ENCODE measurements around the gene HS3ST4. TPM values are rescaled to one million over a fixed set of nuclear protein-coding genes. Genes with fewer than 3 reads are reported as not detected.
"Not testable (repeated sequence)": the region's sequence is repeated elsewhere in the genome, so short reads cannot be mapped to it uniquely, and the experiment has no call there.

The HS3ST4 gene
- total RNA-seq, 1 experiment from 2014 or later: not detected

GRCh38 chr16:26026709-26027450 is 335.1 kb downstream of the HS3ST4 start:
- ChIA-PET POLR2A (no interaction called here), CTCF (no interaction called here)
- no peaks in the 10 kb centered on the region for H3K27me3 ChIP-seq (ENCODE audit: control insufficient read depth, insufficient read depth, low read length)
- H3K4me3 ChIP-seq (ENCODE audit: low read depth in 2 of 2, low read length in 2 of 2): no peak overlapping the region
- DNase-seq (ENCODE audit: low read depth, low spot score): no peak
- BruUV-seq (replicated peaks): no TSS peak
- no peak overlapping the region for H3K27ac ChIP-seq (ENCODE audit: low read length)
- no peaks in the 10 kb centered on the region for H3K36me3 ChIP-seq (ENCODE audit: control insufficient read depth, insufficient read depth, low read length)
- TF ChIP-seq POLR2AphosphoS5 (IDR thresholded peaks at IDR 0.05; ENCODE audit: low read depth, low read length): no peak
- no peak for TF ChIP-seq REST (IDR thresholded peaks at IDR 0.05; ENCODE audit: insufficient read depth in 1 of 2, low read depth in 2 of 2, low read length in 1 of 2)
- TF ChIP-seq CTCF (IDR thresholded peaks at IDR 0.05): no peak
- TF ChIP-seq TCF7L2 (IDR thresholded peaks at IDR 0.05; ENCODE audit: low read depth, low read length): no peak
- TF ChIP-seq SIN3A (IDR thresholded peaks at IDR 0.05; ENCODE audit: borderline replicate concordance, insufficient read depth, low read depth, low read length): no peak
- in situ Hi-C loops (cut with HindIII; ENCODE audit: low pct_unique_long_range_greater_than_20kb, low sequenced_read_pairs) (no loop called here), intact Hi-C loops (cut with micrococcal nuclease; ENCODE audit: unreplicated experiment) (no loop called here)
- H3K4me1 ChIP-seq (ENCODE audit: control insufficient read depth, insufficient read depth, low read length): no peaks in the 10 kb centered on the region
- no peaks in the 10 kb centered on the region for H3K9me3 ChIP-seq (ENCODE audit: control insufficient read depth, insufficient read depth, low read depth, low read length)
- no peak for ATAC-seq

- no peaks in the 10 kb centered on the region for H3K4me1 ChIP-seq (ENCODE audit: control insufficient read depth, insufficient read depth, low read length)
- ChIA-PET POLR2A (no interaction called here), CTCF (no interaction called here)
- in situ Hi-C loops (cut with HindIII; ENCODE audit: low pct_unique_long_range_greater_than_20kb, low sequenced_read_pairs): no loop called here
- no peak for ATAC-seq
- H3K4me3 ChIP-seq (ENCODE audit: low read depth in 2 of 2, low read length in 2 of 2): no peak overlapping the region
- no peak for TF ChIP-seq CTCF (IDR thresholded peaks at IDR 0.05)
- no peak for TF ChIP-seq POLR2AphosphoS5 (IDR thresholded peaks at IDR 0.05; ENCODE audit: low read depth, low read length)
- TF ChIP-seq SIN3A (IDR thresholded peaks at IDR 0.05; ENCODE audit: borderline replicate concordance, insufficient read depth, low read depth, low read length): no peak
- TF ChIP-seq REST (IDR thresholded peaks at IDR 0.05; ENCODE audit: insufficient read depth in 1 of 2, low read depth in 2 of 2, low read length in 1 of 2): no peak
- no peak for TF ChIP-seq TCF7L2 (IDR thresholded peaks at IDR 0.05; ENCODE audit: low read depth, low read length)
- DNase-seq (ENCODE audit: low read depth, low spot score): no peak
- intact Hi-C loops (cut with micrococcal nuclease; ENCODE audit: unreplicated experiment): no loop called here
- H3K36me3 ChIP-seq (ENCODE audit: control insufficient read depth, insufficient read depth, low read length): no peaks in the 10 kb centered on the region
- H3K9me3 ChIP-seq (ENCODE audit: control insufficient read depth, insufficient read depth, low read depth, low read length): no peaks in the 10 kb centered on the region
- no peaks in the 10 kb centered on the region for H3K27me3 ChIP-seq (ENCODE audit: control insufficient read depth, insufficient read depth, low read length)
- no peak overlapping the region for H3K27ac ChIP-seq (ENCODE audit: low read length)
- BruUV-seq (replicated peaks): no TSS peak
Measured at GRCh38 chr16:26031286-26031685, 339.5 kb downstream of the HS3ST4 start.

- DNase-seq (ENCODE audit: low read depth, low spot score); in situ Hi-C loops (cut with HindIII; ENCODE audit: low pct_unique_long_range_greater_than_20kb, low sequenced_read_pairs); intact Hi-C loops (cut with micrococcal nuclease; ENCODE audit: unreplicated experiment); H3K36me3 ChIP-seq (ENCODE audit: control insufficient read depth, insufficient read depth, low read length); CTCF ChIA-PET; H3K27ac ChIP-seq (ENCODE audit: low read length); BruUV-seq (replicated peaks); ATAC-seq; H3K4me1 ChIP-seq (ENCODE audit: control insufficient read depth, insufficient read depth, low read length); H3K27me3 ChIP-seq (ENCODE audit: control insufficient read depth, insufficient read depth, low read length); H3K9me3 ChIP-seq (ENCODE audit: control insufficient read depth, insufficient read depth, low read depth, low read length); H3K4me3 ChIP-seq (ENCODE audit: low read depth in 2 of 2, low read length in 2 of 2): not testable (repeated sequence)
- POLR2A ChIA-PET: interaction anchor here (0.6 kb wide), 1 partner anchor 20 kb away, joined by 8 read pairs; no protein-coding TSS in a partner anchor
Measured at GRCh38 chr16:26032661-26033060, 340.9 kb downstream of the HS3ST4 start.

Data from Panc1 (cell line).